ENCODE data around the gene GJB3. TPM values are rescaled to one million over a fixed set of nuclear protein-coding genes. Genes with fewer than 3 reads are reported as not detected.

GJB3 gene
- total and polyA plus RNA-seq, 2 of the 13 experiments (the other 11 are each of a cell fraction or from before 2014, with no cell fraction given): not detected

- TF ChIP-seq USF2 (IDR thresholded peaks at IDR 0.05; ENCODE audit: low read depth, low read length) (no peak), USF2 (CRISPR knock-in tag; IDR thresholded peaks at IDR 0.05; ENCODE audit: borderline replicate concordance) (no peak), TRIM22 (IDR thresholded peaks at IDR 0.05) (no peak), ZBTB8A (CRISPR knock-in tag; IDR thresholded peaks at IDR 0.05; ENCODE audit: borderline replicate concordance, low read depth) (no peak), NR1H2 (CRISPR knock-in tag; IDR thresholded peaks at IDR 0.05; ENCODE audit: borderline replicate concordance, low read depth) (no peak), ZBTB38 (CRISPR knock-in tag; IDR thresholded peaks at IDR 0.05) (no peak), NCOA1 (CRISPR knock-in tag; IDR thresholded peaks at IDR 0.05) (no peak), ZFP36L1 (CRISPR knock-in tag; IDR thresholded peaks at IDR 0.05) (no peak), ZNF605 (CRISPR knock-in tag; IDR thresholded peaks at IDR 0.05) (no peak), CENPBD1 (CRISPR knock-in tag; IDR thresholded peaks at IDR 0.05; ENCODE audit: borderline replicate concordance, low read depth) (no peak), ZNF709 (CRISPR knock-in tag; IDR thresholded peaks at IDR 0.05) (no peak), ZNF570 (CRISPR knock-in tag; IDR thresholded peaks at IDR 0.05; ENCODE audit: borderline replicate concordance) (no peak), ZNF543 (CRISPR knock-in tag; IDR thresholded peaks at IDR 0.05) (peak; percentile 51; the same call in 1 of the 2 replicates), CEBPG (CRISPR knock-in tag; IDR thresholded peaks at IDR 0.05) (no peak), ZBTB34 (CRISPR knock-in tag; IDR thresholded peaks at IDR 0.05) (no peak), ZNF577 (CRISPR knock-in tag; IDR thresholded peaks at IDR 0.05; ENCODE audit: borderline replicate concordance, low read depth) (no peak), MYC (CRISPR knock-in tag; IDR thresholded peaks at IDR 0.05; ENCODE audit: borderline replicate concordance) (no peak; the same call in 1 of the 2 replicates), NRL (CRISPR knock-in tag; IDR thresholded peaks at IDR 0.05; ENCODE audit: borderline replicate concordance) (no peak), SIX1 (CRISPR knock-in tag; IDR thresholded peaks at IDR 0.05; ENCODE audit: borderline replicate concordance) (no peak), ZNF432 (CRISPR knock-in tag; IDR thresholded peaks at IDR 0.05; ENCODE audit: borderline replicate concordance) (no peak), ZNF572 (CRISPR knock-in tag; IDR thresholded peaks at IDR 0.05) (no peak), ZNF776 (CRISPR knock-in tag; IDR thresholded peaks at IDR 0.05) (no peak), ZNF746 (CRISPR knock-in tag; IDR thresholded peaks at IDR 0.05) (peak; percentile 79; the same call in 1 of the 2 replicates), ZFP91 (CRISPR knock-in tag; IDR thresholded peaks at IDR 0.05; ENCODE audit: borderline replicate concordance) (peak; percentile 57; the same call in 1 of the 2 replicates)
These were observed 44.6 kb downstream of the GJB3 start (continued) for GRCh38 chr1:34825455-34826091.
